Ectodermal cell (in vitro differentiated cells): ENCODE measurements around the gene RHBDL1.

ENCODE experiments used
- H3K27ac ChIP-seq: 2 replicates; pipeline ENCODE4 v1.7.0; 2013; ENCODE audit warnings: mild to moderate bottlenecking, low read depth, low read length; ENCODE audit not compliant: insufficient read depth, poor library complexity, severe bottlenecking
- H3K27me3 ChIP-seq: 2 replicates; pipeline ENCODE4 v1.7.0; 2013; ENCODE audit warnings: mild to moderate bottlenecking, low read length; ENCODE audit not compliant: insufficient read depth, control insufficient read depth, poor library complexity, severe bottlenecking
- H3K36me3 ChIP-seq: one replicate; pipeline ENCODE4 v1.7.0; 2013; ENCODE audit warnings: low read length; ENCODE audit not compliant: control insufficient read depth, insufficient read depth
- H3K4me1 ChIP-seq: one replicate; pipeline ENCODE4 v1.7.0; 2013; ENCODE audit warnings: low read length; ENCODE audit not compliant: control insufficient read depth, insufficient read depth
- H3K4me3 ChIP-seq: 2 replicates; pipeline ENCODE4 v1.7.0; 2013; ENCODE audit warnings: low read depth, low read length, control low read depth; ENCODE audit not compliant: insufficient read depth
- H3K9me3 ChIP-seq: 2 replicates; pipeline ENCODE4 v1.7.0; 2013; ENCODE audit warnings: mild to moderate bottlenecking, low read length, moderate library complexity; ENCODE audit not compliant: control insufficient read depth
- WGBS, 2 experiments: methylation state at CpG; one replicate each; pipeline ENCODE4 v1.1.7; 2013; ENCODE audit warnings: missing lambda C conversion rate in 2 of 2; 5-methylcytosine and 5-hydroxymethylcytosine counted together

The RHBDL1 gene

DNA sequence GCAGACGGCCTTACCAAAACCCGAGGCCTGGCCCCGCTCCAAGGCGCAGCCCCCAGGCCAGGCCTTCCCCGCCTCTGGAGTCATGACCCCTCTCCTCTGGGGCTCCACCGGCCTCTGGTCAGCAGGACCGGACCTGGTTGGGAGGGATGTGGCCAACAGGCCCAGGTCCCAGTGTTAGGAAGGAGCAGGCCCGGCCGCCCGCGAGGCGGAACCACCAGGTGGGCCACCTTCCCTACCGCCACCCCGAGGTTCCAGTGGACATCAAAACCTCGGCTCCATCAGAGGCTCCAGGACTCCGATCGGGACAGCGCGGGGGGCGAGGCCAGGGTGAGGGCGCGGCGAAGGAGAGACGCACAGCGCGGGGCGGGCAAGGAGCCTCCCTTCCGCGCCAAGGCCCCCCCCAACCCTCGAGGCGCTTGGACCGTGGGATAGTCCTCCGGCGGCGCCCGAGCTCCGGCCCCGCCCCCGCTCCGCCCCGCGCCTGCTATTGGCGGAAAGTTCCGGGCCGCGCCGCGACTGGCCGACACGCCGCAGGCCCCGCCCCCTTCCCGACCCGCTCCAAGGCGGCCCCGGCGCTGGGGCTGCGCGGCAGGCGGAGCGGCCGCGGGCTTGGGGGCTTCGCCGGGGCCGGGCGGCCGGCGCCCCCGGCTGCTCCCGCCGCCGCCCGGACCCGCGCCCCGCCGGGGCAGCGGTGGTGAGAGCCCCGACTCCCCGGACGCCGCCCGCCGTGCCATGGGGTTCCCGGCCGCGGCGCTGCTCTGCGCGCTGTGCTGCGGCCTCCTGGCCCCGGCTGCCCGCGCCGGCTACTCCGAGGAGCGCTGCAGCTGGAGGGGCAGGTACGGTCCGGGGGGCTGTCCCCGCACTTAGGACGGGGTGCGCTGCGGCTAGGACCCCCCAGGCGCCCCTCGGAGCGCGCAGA is 39.3 kb downstream of the RHBDL1 start, which contains the start of gene METRN:
TSS of gene METRN (plus strand) at position 561 of the 919 bp plus-strand sequence. CDS start at position 733, 172 bp downstream.
- Histone ChIP-seq H3K4me3 (peak within 1 kb of the TSS; percentile 80), H3K36me3 (no peaks in the 10 kb centered on the region), H3K27ac (peak within 1 kb of the TSS; percentile 88), H3K27me3 (peaks cover 40% of the 10 kb centered on the region), H3K9me3 (no peaks in the 10 kb centered on the region), H3K4me1 (peaks cover 58% of the 10 kb centered on the region)
- whole genome bisulfite sequencing, 2 experiments, result 9% methylated on average over 108 of the region's 108 CpGs

DNA sequence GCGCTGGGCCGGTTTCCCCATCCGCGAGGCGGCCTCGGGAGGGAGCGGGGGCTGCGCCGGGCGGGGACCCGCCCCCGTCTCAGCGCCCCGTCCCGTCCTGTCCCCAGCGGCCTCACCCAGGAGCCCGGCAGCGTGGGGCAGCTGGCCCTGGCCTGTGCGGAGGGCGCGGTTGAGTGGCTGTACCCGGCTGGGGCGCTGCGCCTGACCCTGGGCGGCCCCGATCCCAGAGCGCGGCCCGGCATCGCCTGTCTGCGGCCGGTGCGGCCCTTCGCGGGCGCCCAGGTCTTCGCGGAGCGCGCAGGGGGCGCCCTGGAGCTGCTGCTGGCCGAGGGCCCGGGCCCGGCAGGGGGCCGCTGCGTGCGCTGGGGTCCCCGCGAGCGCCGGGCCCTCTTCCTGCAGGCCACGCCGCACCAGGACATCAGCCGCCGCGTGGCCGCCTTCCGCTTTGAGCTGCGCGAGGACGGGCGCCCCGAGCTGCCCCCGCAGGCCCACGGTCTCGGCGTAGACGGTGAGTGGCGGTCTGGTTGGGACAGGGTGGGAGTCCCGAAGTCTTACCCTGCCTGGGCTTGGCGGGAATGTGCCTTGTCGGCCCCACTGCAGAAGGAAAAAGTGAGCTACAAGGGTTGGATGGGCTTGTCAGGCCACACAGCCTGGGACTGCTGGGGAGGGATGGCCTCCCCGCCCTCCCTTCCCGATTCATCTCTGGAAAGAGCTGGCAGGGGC is 40.2 kb downstream of the RHBDL1 start:
- peaks cover 34% of the 10 kb centered on the region for H3K27me3 ChIP-seq
- peaks cover 55% of the 10 kb centered on the region for H3K4me1 ChIP-seq
- H3K9me3 ChIP-seq, result no peaks in the 10 kb centered on the region
- WGBS, 2 experiments, result 4 to 5% methylated on average over 74 of the region's 74 CpGs
- H3K36me3 ChIP-seq, result no peaks in the 10 kb centered on the region
- peak overlapping the region; percentile 80 for H3K4me3 ChIP-seq
- peak overlapping the region; percentile 88 for H3K27ac ChIP-seq

DNA sequence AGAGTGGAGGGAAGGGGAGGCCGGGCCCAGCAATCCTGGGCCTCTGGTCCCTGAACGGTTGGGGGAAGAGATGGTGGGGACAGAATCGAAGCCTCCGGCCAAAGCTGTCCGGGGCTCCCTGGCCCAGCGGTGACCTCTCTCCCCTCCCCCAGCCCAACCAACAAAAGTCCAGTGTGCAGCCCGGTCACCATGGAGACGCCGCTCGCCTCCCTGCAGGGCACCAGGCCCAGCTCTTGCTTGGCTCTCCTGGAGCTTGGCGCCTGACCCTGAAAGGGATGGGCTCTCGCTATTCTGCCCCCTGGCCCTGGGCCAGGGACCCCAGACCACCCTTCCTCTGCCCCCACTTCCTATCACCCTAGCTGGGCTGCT is 40.7 kb downstream of the RHBDL1 start:
- peaks cover 49% of the 10 kb centered on the region for H3K4me1 ChIP-seq
- peak overlapping the region; percentile 88 for H3K27ac ChIP-seq
- H3K9me3 ChIP-seq, result no peaks in the 10 kb centered on the region
- 3 to 4% methylated on average over 12 of the region's 12 CpGs for WGBS, 2 experiments
- H3K27me3 ChIP-seq, result peaks cover 29% of the 10 kb centered on the region
- peak overlapping the region; percentile 80 for H3K4me3 ChIP-seq
- no peaks in the 10 kb centered on the region for H3K36me3 ChIP-seq

- H3K27ac ChIP-seq, result peak overlapping the region; percentile 56
- H3K9me3 ChIP-seq, result no peaks in the 10 kb centered on the region
- H3K4me3 ChIP-seq, result peak overlapping the region; percentile 80
- WGBS, 2 experiments, result 85% methylated on average over 29 of the region's 29 CpGs
- H3K27me3 ChIP-seq, result peaks cover 24% of the 10 kb centered on the region
- H3K36me3 ChIP-seq, result no peaks in the 10 kb centered on the region
- H3K4me1 ChIP-seq, result peaks cover 48% of the 10 kb centered on the region
Measured at GRCh38 chr16:716768-717325, 41.4 kb downstream of the RHBDL1 start.

DNA sequence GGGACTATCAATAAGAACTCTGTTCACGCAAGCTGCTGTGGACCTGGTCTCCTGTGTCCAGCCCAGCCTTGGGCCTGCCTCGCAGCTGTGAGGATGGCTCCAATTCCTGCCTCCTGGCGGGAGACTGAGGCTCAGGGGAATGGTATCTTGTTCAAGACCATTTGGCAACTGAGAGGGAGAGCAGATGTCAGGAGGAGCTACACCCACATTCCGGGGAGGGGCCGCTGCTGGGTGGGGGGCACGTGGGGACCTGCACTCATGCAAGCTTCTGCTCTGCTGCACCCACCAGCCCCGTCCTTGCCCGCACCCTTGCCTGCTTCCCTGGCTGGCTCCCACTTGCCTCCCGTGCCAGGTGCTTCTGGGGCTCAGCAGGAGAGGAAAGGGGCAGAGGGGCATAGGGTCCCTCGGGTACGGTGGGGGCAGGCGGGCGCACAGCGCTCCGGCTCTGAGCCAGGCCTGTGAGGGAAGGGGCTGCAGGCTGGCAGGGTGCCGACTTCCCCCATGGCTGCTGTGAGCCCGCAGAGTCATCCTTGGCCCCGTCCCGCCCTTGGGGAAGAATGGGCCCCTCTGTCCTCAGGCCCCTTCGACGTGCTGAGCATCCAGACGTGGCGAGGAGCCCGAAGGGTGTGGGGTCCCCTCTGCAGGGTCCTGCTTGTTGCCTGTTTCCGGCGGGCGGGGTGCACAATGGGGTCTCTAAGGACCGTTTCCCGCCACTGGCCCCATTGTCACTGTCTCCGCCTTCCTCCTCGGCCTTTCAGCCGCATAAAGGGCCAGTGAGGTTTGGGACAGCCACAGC is 42.2 kb downstream of the RHBDL1 start:
- Histone ChIP-seq H3K27ac (no peak overlapping the region), H3K9me3 (no peaks in the 10 kb centered on the region), H3K27me3 (peaks cover 16% of the 10 kb centered on the region), H3K4me1 (peaks cover 48% of the 10 kb centered on the region), H3K36me3 (no peaks in the 10 kb centered on the region), H3K4me3 (no peak overlapping the region)
- WGBS, 2 experiments, result 72 to 73% methylated on average over 32 of the region's 32 CpGs

DNA sequence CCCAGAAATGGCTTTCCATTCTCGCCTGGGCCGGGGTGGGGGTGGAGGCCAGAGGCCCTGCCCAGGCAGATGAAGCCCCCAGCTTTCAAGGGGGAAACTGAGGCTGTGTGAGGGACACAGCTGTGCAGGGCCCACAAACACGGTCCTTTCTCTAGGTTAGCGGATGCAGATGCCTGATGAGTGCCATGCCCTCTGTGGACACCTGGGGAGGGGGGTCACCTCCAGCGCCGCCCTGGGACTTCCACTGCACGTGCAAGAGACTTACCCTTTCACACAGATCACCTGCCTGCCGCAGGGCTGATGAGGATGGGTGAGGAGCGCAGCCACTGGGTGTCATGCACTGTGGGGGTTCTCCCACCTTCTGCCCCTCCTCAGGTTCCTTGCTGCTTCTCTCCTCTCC is 42.9 kb downstream of the RHBDL1 start:
- Histone ChIP-seq H3K27ac (no peak overlapping the region), H3K4me1 (peaks cover 48% of the 10 kb centered on the region)
- WGBS, 2 experiments, result 93% methylated on average over 9 of the region's 9 CpGs

DNA sequence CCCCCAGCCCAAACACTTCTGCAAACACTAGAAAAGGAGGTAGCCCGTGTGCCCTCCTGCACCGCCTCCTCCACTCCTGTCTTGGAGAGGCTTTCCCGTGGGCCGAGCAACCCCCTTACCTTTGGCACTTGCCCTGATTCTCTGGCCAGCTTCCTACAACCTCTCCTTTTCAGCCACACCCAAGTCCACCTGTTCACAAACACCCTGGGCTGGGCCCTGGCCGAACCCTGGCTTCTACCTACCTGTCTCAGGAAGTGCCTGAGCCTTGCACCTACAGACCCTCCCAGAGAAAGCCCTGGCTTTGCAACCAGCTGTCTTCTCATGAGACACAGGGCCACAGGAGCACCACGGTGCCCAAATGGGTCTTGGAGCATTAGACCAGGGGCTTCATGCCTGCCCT is 43.5 kb downstream of the RHBDL1 start:
- WGBS, 2 experiments, result 91 to 93% methylated on average over 6 of the region's 6 CpGs
- Histone ChIP-seq H3K27ac (no peak overlapping the region), H3K9me3 (no peaks in the 10 kb centered on the region), H3K27me3 (peaks cover 7% of the 10 kb centered on the region), H3K36me3 (no peaks in the 10 kb centered on the region), H3K4me3 (no peak overlapping the region), H3K4me1 (peaks cover 48% of the 10 kb centered on the region)

More for the DNA sequence above, 42.9 kb downstream of the RHBDL1 start:
- Histone ChIP-seq H3K27me3 (peaks cover 13% of the 10 kb centered on the region), H3K36me3 (no peaks in the 10 kb centered on the region), H3K9me3 (no peaks in the 10 kb centered on the region), H3K4me3 (no peak overlapping the region)

DNA sequence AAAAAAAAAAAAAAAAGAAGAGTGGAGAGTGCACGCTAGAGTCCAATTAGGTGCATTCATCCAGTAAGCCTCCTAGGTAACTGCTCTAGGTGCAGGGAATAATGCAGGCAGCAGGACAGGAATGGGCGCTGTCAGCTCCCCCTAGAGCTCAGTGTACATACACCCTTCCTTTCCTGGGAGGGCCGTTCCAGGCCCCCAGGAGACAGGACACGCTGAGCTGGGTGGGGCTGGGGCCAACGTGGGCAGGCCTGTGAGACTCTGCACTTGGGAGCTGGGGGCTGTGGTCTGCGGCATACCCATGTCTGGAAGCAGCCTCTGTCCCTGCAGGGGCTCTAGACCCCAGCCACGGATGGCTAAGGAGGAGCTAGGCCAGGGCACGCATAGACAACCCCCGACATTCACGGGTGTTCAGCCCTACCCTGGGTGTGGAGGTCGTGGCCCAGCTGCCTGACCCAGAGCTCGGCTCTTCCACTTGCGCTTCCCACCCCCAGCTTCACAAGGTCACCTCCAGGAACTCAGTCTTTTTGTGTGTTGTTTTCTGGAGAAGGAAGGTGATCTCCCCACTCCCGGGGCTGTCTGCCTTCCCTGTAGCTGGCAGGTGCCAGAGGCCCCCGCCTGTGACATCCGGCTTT is 44.5 kb downstream of the RHBDL1 start:
- 27 to 30% methylated on average over 16 of the region's 16 CpGs for WGBS, 2 experiments
- no peaks in the 10 kb centered on the region for H3K27me3 ChIP-seq
- no peaks in the 10 kb centered on the region for H3K36me3 ChIP-seq
- H3K9me3 ChIP-seq, result no peaks in the 10 kb centered on the region
- H3K4me1 ChIP-seq, result peaks cover 44% of the 10 kb centered on the region
- peak overlapping the region; percentile 91 for H3K4me3 ChIP-seq
- peak overlapping the region; percentile 89 for H3K27ac ChIP-seq

GRCh38 chr16:720447-720989 is 45.0 kb downstream of the RHBDL1 start:
- 0% methylated on average over 38 of the region's 38 CpGs for WGBS, 2 experiments
- H3K27ac ChIP-seq, result peak overlapping the region; percentile 89
- H3K27me3 ChIP-seq, result peaks cover 1% of the 10 kb centered on the region
- no peaks in the 10 kb centered on the region for H3K36me3 ChIP-seq
- H3K4me3 ChIP-seq, result peak overlapping the region; percentile 91
- peaks cover 44% of the 10 kb centered on the region for H3K4me1 ChIP-seq
- H3K9me3 ChIP-seq, result no peaks in the 10 kb centered on the region
